ENCODE data around the gene CCDC197.

CCDC197 gene

GRCh38 chr14:93978735-93979134 is 18.4 kb upstream of the CCDC197 start:
- DNase-seq: no peak

GRCh38 chr14:93980456-93981201 is 16.5 kb upstream of the CCDC197 start:
- DNase-seq: no peak

GRCh38 chr14:93981316-93982229 is 15.5 kb upstream of the CCDC197 start:
- DNase-seq: no peak

- DNase-seq: no peak
Measured at GRCh38 chr14:93982230-93983007, 14.7 kb upstream of the CCDC197 start.

- DNase-seq: no peak
Measured at GRCh38 chr14:93984070-93984469, 13.0 kb upstream of the CCDC197 start.

GRCh38 chr14:93984987-93985410 is 12.1 kb upstream of the CCDC197 start:
- DNase-seq: no peak

- DNase-seq: no peak
Measured at GRCh38 chr14:93986955-93987354, 10.1 kb upstream of the CCDC197 start.

GRCh38 chr14:93987376-93987775 is 9.7 kb upstream of the CCDC197 start:
- no peak for DNase-seq

- DNase-seq: no peak
Measured at GRCh38 chr14:93987815-93988476, 9.2 kb upstream of the CCDC197 start.

GRCh38 chr14:93989939-93990338 is 7.2 kb upstream of the CCDC197 start:
- no peak for DNase-seq

GRCh38 chr14:93991212-93991611 is 5.9 kb upstream of the CCDC197 start:
- DNase-seq: peak; percentile 37

- no peak for DNase-seq
Measured at GRCh38 chr14:93991649-93992048, 5.5 kb upstream of the CCDC197 start.

GRCh38 chr14:93993382-93993781 is 3.7 kb upstream of the CCDC197 start:
- DNase-seq: no peak

- DNase-seq: peak; percentile 88
Measured at GRCh38 chr14:93994919-93995682, 2.0 kb upstream of the CCDC197 start.

- no peak for DNase-seq
Measured at GRCh38 chr14:93996130-93996695, 888 bp upstream of the CCDC197 start.

- no peak for DNase-seq
Measured at GRCh38 chr14:93997916-93998870, 1.1 kb downstream of the CCDC197 start.

- DNase-seq: no peak
Measured at GRCh38 chr14:93998871-93999403, 1.8 kb downstream of the CCDC197 start.

- no peak for DNase-seq
Measured at GRCh38 chr14:93999573-93999972, 2.5 kb downstream of the CCDC197 start.

- no peak for DNase-seq
Measured at GRCh38 chr14:94000267-94000666, 3.2 kb downstream of the CCDC197 start.

- no peak for DNase-seq
Measured at GRCh38 chr14:94001016-94001415, 3.9 kb downstream of the CCDC197 start.
